Measurements from ENCODE around the gene SYNE2.

GRCh38 chr14:63833728-63834127 lies 19.1 kb upstream of the SYNE2 start:
- TF ChIP-seq REST (IDR thresholded peaks at IDR 0.05) (no peak), CTCF (IDR thresholded peaks at IDR 0.05; ENCODE audit: low read depth, low read length, missing input control) (no peak), JUND (IDR thresholded peaks at IDR 0.05) (no peak), RAD21 (IDR thresholded peaks at IDR 0.05) (no peak), TAF1 (conservative IDR thresholded peaks at IDR 0.05) (no peak)

All from liver (tissue), 3 donors.